Measurements from ENCODE around the gene CERKL. TPM values are rescaled to one million over a fixed set of nuclear protein-coding genes. Genes with fewer than 3 reads are reported as not detected.

CERKL gene
- total and polyA plus RNA-seq, 12 donors, result not detected

DNA sequence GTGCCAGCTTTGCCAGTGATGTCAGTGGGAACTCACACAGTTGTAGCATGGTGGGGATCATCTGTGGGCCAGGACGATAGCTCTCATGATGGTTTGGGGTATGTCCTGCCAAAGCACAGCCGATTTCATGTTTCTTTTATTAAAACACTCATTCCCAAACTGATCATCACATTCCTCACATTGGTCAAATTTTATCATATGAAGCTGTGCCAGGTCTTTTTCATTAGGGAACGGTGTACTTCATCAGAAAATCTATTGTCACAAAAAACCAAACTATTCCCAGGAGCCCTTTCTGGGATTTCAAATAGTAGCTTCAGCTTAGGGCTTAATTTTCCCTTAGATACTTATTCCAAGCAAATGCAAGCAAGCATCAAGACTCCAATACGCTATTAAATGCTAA is 157.7 kb downstream of the CERKL start:
- 75 to 83% methylated on average over 4 of the region's 4 CpGs for WGBS, 2 donors
- intact Hi-C loops (cut with DNase I), result no loop called here
- DNase-seq, result no peak
- H3K36me3 ChIP-seq, result peaks cover 0 to 67% (median 0%) of the 10 kb centered on the region in 9 donors
- H3K4me1 ChIP-seq, result no peaks in the 10 kb centered on the region
- no peak overlapping the region for H3K27ac ChIP-seq
- no peak overlapping the region for H3K4me3 ChIP-seq
- H3K9me3 ChIP-seq, result no peaks in the 10 kb centered on the region
- TF ChIP-seq, protein P1, sequence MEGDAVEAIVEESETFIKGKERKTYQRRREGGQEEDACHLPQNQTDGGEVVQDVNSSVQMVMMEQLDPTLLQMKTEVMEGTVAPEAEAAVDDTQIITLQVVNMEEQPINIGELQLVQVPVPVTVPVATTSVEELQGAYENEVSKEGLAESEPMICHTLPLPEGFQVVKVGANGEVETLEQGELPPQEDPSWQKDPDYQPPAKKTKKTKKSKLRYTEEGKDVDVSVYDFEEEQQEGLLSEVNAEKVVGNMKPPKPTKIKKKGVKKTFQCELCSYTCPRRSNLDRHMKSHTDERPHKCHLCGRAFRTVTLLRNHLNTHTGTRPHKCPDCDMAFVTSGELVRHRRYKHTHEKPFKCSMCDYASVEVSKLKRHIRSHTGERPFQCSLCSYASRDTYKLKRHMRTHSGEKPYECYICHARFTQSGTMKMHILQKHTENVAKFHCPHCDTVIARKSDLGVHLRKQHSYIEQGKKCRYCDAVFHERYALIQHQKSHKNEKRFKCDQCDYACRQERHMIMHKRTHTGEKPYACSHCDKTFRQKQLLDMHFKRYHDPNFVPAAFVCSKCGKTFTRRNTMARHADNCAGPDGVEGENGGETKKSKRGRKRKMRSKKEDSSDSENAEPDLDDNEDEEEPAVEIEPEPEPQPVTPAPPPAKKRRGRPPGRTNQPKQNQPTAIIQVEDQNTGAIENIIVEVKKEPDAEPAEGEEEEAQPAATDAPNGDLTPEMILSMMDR (IDR thresholded peaks at IDR 0.05), result no peak
- no peak for ATAC-seq
- H3K27me3 ChIP-seq, result no peaks in the 10 kb centered on the region

Other genes starting within 250 kb of the CERKL start
- gene ITGA4, start 199.7 kb downstream of the CERKL start, total RNA-seq, result 1 to 10 TPM in 8 of 10 donors, under 1 TPM in 2; 0.72 to 9.2 (median 1.6) TPM
- gene ITGA4, start 199.7 kb downstream of the CERKL start, polyA plus RNA-seq, result under 1 TPM; 0.29 to 0.39 TPM
- gene NEUROD1, start 23.4 kb upstream of the CERKL start, total RNA-seq, result not detected
- gene NEUROD1, start 23.4 kb upstream of the CERKL start, polyA plus RNA-seq, result not detected
- 10 to 100 TPM; 49.5 to 86.6 (median 67.9) TPM for gene ITPRID2, start 234.6 kb upstream of the CERKL start, total RNA-seq
- gene ITPRID2, start 234.6 kb upstream of the CERKL start, polyA plus RNA-seq, result 100 to 1,000 TPM in 1 of 2 donors, 10 to 100 TPM in 1; 30.6 to 119 TPM